ENCODE data around the gene FSIP1.

DNA sequence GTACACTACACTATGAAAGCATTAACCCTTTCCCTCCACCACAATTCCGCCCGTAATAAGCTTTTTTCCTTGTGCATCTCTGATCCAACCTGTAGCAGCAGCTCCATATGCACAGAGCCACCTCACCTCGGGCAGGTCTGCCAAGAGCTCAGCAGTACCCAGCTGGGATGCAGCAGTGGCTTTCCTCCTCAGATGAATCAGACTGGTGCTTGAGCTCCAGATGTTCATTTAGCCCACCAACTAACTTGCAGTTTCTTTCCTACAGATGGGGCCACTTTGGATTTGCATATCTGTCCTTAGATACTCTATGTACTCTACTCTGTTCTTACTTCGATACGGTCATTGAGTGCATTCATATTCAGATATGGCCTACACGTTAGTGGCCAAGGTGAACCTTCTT lies 14.8 kb upstream of the FSIP1 start:
- TF ChIP-seq CTCF (IDR thresholded peaks at IDR 0.05) (no peak), POLR2A (IDR thresholded peaks at IDR 0.05) (no peak)

Data from ovary (tissue), 3 donors.